8988T (cell line): ENCODE results near the gene KPNB1.

Source experiments
- DNase-seq: peaks from one replicate; pipeline ENCODE4 v3.0.0; 2011

Gene KPNB1

GRCh38 chr17:47733047-47733673 is 83.4 kb downstream of the KPNB1 start, which contains the start of gene TBX21:
Gene TBX21, plus strand, starts transcription at chr17:47733236. Its CDS starts 219 bp downstream, at chr17:47733455.
- peak; percentile 76 for DNase-seq

GRCh38 chr17:47733674-47734410 is 84.1 kb downstream of the KPNB1 start:
- peak; percentile 33 for DNase-seq

- DNase-seq = no peak
Observed at GRCh38 chr17:47735139-47735464, 85.4 kb downstream of the KPNB1 start.
